Activated naive CD4-positive, alpha-beta T cell treated with anti-CD3 and anti-CD28 coated beads, Interleukin-2, amount 50 U/mL, for 16 hours (primary cell): ENCODE measurements around the gene RXFP4.
A peak's percentile ranks its signal among the peaks of the same experiment; 100 is the strongest.

ENCODE experiments used
- DNase-seq: peaks from one replicate; pipeline ENCODE4 v3.0.0-alpha.2; 2020

Gene RXFP4

GRCh38 chr1:155962599-155963211, 21.3 kb downstream of the RXFP4 start:
- no peak for DNase-seq

GRCh38 chr1:155964193-155964592, 22.8 kb downstream of the RXFP4 start:
- no peak for DNase-seq

GRCh38 chr1:155966135-155966534, 24.7 kb downstream of the RXFP4 start:
- no peak for DNase-seq

- no peak for DNase-seq
Measured at GRCh38 chr1:155966750-155967149, 25.3 kb downstream of the RXFP4 start.

DNA sequence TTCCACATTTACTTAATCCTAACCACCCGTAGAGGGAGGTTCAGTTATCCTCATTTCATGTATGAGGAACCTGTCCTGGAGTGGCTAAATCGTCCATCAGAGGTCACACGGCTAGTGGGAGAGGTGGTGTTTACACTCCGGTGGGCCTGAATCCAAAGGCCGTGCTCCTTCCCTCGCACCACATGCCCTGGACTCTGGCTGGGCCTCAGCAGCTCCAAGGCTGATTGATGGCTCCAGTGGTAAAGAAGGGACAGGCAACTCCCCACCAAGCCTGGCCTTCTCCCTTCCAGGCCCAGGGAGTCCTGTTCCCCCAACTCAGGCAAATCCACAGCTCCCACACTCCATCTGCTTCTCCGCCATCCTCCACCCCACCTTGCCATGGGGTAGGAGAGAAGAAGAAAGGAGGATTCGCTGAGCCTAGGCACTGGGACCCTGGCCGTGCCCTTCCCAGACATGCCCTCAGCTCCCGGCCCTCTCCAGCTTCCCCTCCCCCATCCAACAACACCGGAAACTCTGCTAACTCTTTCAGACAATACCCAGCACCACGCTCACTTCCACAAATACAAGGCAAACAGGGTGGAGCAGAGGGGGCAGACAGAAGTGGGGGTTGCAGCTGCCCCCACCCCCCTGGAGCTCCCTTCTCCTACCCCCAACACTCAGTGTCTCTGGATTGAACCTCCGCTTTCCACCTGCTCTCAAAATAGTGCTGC, 26.1 kb downstream of the RXFP4 start:
- DNase-seq, result no peak

DNA sequence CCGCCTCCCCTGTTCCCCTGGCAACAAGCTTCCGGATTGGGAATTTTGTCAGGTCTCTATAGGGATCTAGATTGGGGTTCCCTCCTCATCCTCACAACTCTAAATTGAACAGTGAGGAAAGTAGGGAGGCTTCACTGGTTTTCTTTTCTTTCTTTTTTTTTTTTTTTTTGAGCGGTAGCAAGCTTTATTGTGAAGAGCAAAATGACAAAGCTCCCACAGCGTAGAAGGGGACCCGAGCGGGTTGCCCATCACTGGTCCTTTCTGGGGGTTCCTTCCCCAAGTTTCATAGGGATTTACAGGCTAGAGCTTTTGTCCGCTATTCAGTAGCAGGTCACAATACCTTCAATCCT, 26.6 kb downstream of the RXFP4 start:
- no peak for DNase-seq

GRCh38 chr1:155968670-155969069, 27.2 kb downstream of the RXFP4 start:
- no peak for DNase-seq

GRCh38 chr1:155969377-155969791, 27.9 kb downstream of the RXFP4 start:
- no peak for DNase-seq

DNA sequence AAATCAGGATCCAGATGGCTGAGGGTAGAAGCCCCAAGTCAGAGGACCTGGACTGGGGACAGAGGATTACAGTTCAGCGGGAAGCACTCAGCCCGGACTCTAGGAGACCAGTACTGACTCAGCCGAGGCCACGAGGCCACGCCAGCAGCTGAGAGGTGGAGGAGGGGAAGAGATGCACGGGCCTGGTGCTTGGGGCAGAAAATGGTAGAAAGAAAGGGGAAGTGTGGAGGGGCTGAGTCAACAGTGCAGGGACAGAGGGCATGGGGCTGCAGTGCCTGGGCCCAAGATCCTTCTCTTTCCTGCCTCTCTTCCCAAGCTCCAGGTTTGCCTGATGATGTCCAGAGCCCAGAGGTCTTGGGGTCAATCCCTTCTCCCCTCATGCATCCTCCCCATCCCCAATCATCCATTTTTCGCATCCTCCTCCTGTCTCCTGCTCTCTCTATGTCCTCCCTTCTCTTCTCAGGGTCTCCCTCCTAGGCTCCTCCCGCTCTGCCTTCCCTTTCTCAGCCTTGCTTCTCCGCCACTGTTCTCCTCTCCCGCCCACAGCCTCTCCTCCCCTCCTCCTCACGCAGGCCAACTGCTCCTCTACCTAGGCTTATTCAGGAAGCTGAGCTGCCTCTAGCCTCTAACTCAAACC, 29.2 kb downstream of the RXFP4 start:
- DNase-seq, result no peak

DNA sequence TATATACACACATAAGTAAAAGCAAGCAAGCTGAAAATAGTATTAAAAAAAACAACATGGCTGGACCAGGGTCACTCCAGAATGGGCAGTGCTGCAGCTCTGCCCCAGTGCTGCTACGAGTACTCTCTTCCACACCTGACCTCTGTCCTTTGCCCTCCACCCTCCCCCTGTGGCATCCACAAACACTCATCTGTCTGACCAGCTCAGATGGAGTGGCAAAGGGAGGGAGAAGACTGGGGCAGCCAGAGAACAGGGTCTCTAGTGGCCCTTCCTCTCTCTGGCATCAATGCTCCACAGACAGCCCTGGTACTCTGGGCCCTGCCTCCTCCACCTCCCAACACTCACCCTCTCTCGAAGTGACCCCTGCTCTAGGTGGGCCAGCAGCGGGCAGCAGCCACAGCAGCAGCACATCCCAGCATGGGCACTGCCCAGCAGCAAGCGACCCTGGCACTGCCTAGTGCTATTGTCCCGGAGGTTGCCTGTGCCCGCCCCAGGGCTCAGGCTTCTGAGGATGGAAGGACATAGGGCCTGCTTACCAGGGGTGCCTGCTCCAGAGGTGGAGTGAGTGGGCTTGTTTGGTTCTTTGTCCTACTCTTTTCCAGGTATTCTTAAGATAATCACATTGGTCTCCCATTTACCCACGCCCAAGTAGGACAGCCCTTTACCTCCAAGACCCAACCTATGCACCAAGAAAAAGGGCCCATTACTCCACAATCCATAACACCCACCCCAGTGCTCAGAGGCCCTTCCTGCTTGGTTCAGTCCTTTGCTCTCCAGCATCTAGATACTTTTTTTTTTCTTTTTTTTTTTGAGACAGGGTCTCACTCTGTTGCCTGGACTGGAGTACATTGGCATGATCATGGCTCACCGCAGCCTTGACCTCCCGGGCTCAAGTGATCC, 30.7 kb downstream of the RXFP4 start:
- DNase-seq, result no peak

DNA sequence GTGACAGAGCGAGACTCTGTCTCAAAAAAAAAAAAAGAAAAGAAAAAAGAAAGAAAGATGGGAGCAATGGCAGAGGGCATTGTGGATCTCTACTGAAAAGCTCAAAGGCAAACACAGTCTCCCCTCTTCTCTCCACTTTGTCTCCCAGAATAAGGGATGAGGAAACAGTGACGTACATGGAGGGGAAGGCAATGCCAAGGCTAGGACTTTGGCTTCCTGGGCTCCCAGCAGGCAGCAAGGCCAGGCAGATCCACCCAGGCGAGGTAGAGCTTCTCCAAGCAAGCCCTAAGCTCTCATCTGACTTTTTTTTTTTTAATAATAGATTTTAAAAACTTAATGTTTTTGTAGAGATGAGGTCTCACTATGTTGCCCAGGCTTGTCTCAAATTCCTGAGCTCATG, 32.3 kb downstream of the RXFP4 start:
- no peak for DNase-seq

DNA sequence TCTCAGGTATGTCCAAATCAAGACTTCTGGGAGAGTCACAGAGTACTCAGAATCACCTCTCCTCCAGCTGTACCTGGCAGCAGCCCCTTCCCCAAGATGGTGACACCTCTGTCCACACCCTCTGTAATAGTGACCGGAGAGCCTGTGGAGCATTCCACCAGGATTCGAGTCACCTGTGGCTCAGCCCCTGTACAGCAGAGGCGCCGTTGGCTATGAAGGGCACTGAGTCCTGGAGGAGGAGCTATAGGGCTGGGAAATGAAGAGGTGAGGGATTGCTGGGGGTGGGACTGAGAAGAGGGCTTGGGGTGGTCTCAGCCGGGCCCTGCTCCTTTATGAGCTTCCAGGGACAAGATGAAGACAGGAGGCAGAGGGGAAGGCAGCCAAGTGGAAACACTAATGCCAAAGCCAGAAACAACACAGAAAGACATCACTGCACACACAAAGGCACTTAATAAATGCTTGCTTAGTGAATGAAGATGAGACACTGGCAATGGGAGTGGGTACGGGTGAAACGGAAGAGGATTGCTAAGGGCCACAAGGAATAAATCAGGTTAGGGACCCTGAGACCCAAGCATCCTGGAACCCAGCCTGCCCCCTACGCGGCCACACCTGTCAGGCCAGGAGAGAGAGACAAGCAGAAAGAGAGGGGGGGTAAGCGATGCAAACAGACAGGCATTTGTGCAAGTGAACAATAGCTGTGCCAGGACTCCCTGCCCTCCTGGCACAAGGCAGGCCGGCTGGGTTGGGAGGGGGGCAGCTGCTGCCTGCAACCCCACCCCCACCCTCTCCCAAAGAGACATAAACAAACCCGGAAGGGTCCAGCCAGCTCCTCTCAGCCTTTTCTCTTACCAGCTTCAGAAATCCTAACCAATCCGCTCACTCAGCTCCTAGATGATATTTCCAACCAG, 33.0 kb downstream of the RXFP4 start:
- no peak for DNase-seq

DNA sequence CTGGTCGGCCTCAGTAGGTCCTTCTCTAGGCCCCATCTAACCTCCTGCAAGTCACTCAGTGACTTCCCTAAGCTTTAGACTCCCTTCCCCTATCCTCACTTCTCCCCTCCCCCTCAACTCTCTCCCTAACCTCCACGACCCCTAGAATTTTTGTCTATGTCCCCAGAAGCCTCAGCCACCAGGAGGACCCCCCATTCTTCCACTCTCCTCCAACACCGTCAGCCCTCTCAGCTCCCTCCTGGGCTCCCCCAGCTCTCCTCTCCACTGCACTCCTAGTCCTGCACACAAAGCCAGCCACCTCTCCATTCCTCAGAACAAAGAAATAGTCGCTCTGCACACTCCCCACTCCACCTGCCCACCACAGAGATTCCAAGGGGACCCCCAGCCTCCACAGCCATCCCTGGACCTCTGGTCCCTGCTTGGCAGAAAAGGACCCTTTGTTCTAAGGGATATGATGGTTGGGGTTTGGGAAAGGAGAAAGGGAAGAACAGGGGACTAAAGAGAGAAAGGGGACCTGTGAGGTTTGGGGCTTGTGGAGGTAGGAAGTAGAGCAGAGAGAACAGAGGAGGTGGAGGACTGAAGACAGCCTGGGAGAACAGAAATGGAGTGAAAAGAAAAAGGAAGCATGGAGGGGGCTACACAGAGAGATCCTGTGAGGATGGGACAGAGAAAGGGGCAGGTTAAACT, 34.1 kb downstream of the RXFP4 start:
- DNase-seq, result no peak

- DNase-seq, result peak; percentile 60
Measured at GRCh38 chr1:155976062-155976912, 34.8 kb downstream of the RXFP4 start.

DNA sequence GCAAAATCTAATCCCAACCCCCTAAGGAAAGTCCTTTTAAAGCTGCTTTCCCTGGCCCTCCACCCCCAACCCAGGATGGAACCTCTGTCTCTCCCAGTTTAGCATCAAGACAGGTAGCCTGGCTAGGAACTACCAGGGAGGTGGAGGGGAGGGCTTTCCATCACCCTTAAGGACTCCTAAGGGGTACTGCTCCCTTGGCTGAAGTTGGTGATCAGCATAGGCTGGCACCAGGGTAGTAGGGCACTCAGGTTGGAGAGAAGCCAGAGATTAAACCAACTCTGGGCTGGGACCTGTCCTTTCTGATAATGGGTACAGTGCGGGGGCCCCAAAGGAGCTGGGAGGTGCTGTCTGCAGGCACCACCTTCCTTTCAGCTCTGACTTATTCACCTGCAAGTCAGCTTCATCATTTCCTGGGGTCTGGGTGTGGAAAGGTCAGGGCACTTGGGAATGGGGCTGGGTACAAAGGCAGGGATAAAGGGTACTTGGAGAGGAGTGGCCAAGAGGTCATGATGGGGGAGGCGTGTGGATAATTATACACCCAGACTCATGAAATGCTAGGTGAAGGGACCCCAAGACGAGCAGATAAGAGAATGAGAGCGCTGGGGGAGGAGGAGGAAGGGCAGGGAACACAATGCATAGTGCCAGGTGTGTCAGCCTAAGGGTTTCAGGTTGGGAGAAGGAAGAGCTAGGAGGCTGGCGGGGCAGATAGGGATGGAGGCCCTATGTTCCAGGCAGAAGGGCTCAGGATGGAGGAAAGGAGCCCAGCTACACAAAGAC, 35.7 kb downstream of the RXFP4 start:
- DNase-seq, result no peak

DNA sequence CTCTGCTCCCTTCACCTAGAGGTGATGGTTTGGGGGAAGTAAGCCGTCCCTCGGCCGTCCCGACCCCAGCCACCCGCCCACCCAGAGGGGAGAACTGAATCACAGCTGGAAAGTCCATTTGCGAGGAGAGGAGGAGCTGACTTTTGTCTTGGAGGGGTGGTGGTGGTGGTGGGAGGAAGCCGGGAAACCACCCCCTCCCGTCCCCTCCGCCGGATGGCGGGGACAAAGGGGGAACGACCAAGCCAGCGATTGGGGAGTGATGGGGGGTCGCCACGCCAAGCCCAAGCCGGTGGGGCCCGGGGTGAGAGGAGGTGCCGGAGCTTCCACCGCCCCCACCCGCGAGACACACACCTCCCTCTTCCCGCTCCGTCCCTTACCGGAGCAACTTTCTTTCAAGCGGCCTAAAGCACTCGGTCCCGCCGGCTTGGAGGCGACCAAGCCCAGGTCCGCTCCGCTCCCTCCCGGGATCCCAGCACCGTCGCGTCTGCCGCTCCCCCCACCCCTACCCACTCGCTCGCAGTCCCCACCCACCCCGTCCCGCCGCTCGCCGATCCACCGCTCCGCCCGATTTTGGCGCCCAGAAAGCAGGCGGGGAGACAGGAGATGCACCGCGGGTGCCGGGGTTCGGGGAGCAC, 36.4 kb downstream of the RXFP4 start:
- DNase-seq, result peak; percentile 62

DNA sequence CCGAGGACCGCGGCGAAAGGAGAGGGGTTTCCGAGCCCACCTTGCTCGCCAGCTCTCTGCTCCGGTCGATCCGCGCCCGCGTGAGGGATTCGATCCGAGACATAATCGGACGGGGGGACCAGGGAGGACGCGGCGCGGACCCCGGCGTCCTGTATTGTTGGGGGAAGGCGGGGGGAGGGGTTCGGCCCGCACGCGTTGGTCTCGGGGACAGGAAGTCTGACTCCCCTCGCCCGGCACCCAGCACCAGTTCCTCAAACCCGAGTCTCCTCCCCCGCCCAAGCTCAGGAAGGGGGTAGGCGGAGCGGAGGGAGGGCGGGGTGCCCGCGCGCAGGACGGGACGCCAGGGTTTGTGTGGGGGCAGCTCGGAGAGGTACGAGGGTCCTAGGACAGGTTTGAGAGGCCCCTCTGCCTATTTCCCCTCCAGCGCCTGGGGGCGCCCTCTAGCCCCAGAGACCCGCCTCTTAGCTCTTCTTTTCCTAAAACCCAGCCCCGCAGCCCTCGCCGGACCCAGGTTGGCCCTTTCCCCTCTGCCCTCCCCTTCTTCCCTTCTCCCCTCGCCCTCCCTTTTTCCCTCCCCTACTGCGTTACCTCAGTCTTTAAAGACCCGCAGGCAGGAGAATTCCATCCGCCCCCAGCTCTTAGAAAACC, 37.0 kb downstream of the RXFP4 start, which contains the start of gene ARHGEF2:
Gene ARHGEF2, minus strand, starts transcription at position 223 of the 648 bp plus-strand sequence. Its CDS starts 120 bp downstream, at position 103.
- peak; percentile 78 for DNase-seq

DNA sequence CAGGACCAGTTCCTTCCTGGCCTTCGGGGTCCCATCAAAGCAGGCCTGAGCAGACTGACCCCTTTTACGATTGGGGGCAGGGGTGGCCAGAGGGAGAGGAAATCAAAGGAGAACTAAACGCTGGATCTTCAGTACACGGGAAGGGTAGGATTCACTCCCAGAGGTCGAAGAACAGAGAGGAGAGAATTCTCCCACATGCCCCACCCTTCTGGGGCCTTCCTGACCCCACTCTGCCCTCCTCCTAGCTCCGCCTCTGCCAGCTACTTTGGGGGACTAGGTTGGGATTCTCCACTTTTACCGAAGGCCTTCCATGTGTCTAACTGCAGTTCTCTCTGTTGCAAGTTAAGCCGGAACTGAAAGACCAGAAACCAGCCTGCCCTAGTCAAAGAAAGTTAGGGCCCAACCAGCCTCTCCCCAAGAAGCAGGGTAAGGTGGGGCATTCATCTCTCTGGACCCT, 37.6 kb downstream of the RXFP4 start:
- no peak for DNase-seq
